WTC11 (cell line): Measurements from ENCODE around the gene SALL3. TPM values are rescaled to one million over a fixed set of nuclear protein-coding genes. Genes with fewer than 3 reads are reported as not detected.

ENCODE experiments used
- ATAC-seq: fragments of 200-7000 bp; cut with Tn5 transposase; 2 replicates; pipeline ENCODE4 v1.10.0; 2021; ENCODE audit warnings: mild to moderate bottlenecking, moderate library complexity
- CTCF ChIA-PET: fragments of 300-600 bp; sonication (Branson Sonifier 250); formaldehyde crosslinking; loops from one replicate; lab custom pipeline; 2021; ENCODE audit warnings: antibody characterized with exemption; lab: Charles Lee
- POLR2A ChIA-PET: fragments of 350-600 bp; sonication (Branson Sonifier 250); formaldehyde crosslinking; loops from one replicate; lab custom pipeline; 2021; ENCODE audit warnings: antibody characterized with exemption; lab: Charles Lee
- DNase-seq: peaks from one replicate; pipeline ENCODE4 v3.0.0; 2021; ENCODE audit warnings: low spot score
- H3K27ac Mint-ChIP-seq: 2 replicates; pipeline ENCODE4 v1.8.0; 2021; ENCODE audit warnings: mixed read lengths
- H3K27me3 Mint-ChIP-seq: 2 replicates; pipeline ENCODE4 v1.8.0; 2021; ENCODE audit warnings: low read depth, mild to moderate bottlenecking, moderate library complexity, mixed read lengths
- H3K36me3 Mint-ChIP-seq: 2 replicates; pipeline ENCODE4 v1.8.0; 2021; ENCODE audit warnings: mixed read lengths
- H3K4me1 Mint-ChIP-seq: 2 replicates; pipeline ENCODE4 v1.8.0; 2022; ENCODE audit warnings: mixed read lengths
- H3K4me3 Mint-ChIP-seq: 2 replicates; pipeline ENCODE4 v1.8.0; 2021; ENCODE audit warnings: mild to moderate bottlenecking, moderate library complexity, mixed read lengths
- H3K9me3 Mint-ChIP-seq: 2 replicates; pipeline ENCODE4 v1.8.0; 2021; ENCODE audit warnings: mixed read lengths
- ZNF219 ChIP-seq: sonication (generic); formaldehyde crosslinking; IDR thresholded peaks from 2 replicates; pipeline ENCODE4 v1.8.0; 2023; ENCODE audit warnings: missing genetic modification reagents, mild to moderate bottlenecking, borderline replicate concordance
- ZNF232 ChIP-seq: sonication (generic); formaldehyde crosslinking; IDR thresholded peaks from 2 replicates; pipeline ENCODE4 v1.8.0; 2022; ENCODE audit warnings: mild to moderate bottlenecking, missing genetic modification reagents
- ZNF317 ChIP-seq: sonication (generic); formaldehyde crosslinking; IDR thresholded peaks from 2 replicates; pipeline ENCODE4 v1.8.1; 2023; ENCODE audit warnings: low read depth, mild to moderate bottlenecking, moderate library complexity, missing genetic modification reagents, borderline replicate concordance
- total RNA-seq: library from RNA; stranded (reverse); gene quantifications from 3 replicates; pipeline ENCODE4 v1.2.3, GENCODE V29; 2021
- TF ChIP-seq, protein P1 (sequence below): sonication (generic); formaldehyde crosslinking; IDR thresholded peaks from 2 replicates; pipeline ENCODE4 v1.8.0; 2023; ENCODE audit warnings: missing genetic modification reagents
- TF ChIP-seq, protein P2 (sequence below): sonication (generic); formaldehyde crosslinking; IDR thresholded peaks from 2 replicates; pipeline ENCODE4 v1.8.1; 2023; ENCODE audit warnings: mild to moderate bottlenecking, moderate library complexity, missing genetic modification reagents
- TF ChIP-seq, protein P3 (sequence below): sonication (generic); formaldehyde crosslinking; IDR thresholded peaks from 2 replicates; pipeline ENCODE4 v1.8.1; 2022; ENCODE audit warnings: mild to moderate bottlenecking, moderate library complexity, missing genetic modification reagents
- TF ChIP-seq, protein P4 (sequence below): fragments of 250-450 bp; sonication (Bioruptor Pico); IDR thresholded peaks from 2 replicates; pipeline ENCODE4 v1.9.0; 2021; ENCODE audit warnings: mild to moderate bottlenecking, borderline replicate concordance
- TF ChIP-seq, protein P5 (sequence below): fragments of 250-450 bp; sonication (Bioruptor Pico); IDR thresholded peaks from 2 replicates; pipeline ENCODE4 v1.9.0; 2021; ENCODE audit warnings: mild to moderate bottlenecking

Gene SALL3
- total RNA-seq, 1 experiment from 2014 or later = 87.0 TPM

DNA sequence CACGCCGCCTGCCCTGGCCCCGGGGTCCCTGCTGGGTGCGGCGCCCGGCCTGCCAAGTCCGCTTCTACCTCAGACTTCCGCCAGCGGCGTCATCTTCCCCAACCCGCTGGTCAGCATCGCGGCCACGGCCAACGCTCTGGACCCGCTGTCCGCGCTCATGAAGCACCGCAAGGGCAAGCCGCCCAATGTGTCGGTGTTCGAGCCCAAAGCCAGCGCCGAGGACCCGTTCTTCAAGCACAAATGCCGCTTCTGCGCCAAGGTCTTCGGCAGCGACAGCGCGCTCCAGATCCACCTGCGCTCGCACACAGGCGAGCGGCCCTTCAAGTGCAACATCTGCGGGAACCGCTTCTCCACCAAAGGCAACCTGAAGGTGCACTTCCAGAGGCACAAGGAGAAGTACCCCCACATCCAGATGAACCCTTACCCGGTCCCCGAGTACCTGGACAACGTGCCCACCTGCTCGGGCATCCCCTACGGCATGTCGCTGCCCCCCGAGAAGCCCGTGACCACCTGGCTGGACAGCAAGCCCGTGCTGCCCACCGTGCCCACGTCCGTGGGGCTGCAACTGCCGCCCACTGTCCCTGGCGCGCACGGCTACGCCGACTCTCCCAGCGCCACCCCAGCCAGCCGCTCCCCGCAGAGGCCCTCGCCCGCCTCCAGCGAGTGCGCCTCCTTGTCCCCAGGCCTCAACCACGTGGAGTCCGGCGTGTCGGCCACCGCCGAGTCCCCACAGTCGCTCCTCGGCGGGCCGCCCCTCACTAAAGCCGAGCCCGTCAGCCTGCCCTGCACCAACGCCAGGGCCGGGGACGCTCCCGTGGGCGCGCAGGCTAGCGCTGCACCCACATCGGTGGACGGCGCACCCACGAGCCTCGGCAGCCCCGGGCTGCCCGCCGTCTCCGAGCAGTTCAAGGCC, 13.7 kb downstream of the SALL3 start:
- peaks cover 33% of the 10 kb centered on the region for H3K4me1 Mint-ChIP-seq
- POLR2A ChIA-PET = no interaction called here

DNA sequence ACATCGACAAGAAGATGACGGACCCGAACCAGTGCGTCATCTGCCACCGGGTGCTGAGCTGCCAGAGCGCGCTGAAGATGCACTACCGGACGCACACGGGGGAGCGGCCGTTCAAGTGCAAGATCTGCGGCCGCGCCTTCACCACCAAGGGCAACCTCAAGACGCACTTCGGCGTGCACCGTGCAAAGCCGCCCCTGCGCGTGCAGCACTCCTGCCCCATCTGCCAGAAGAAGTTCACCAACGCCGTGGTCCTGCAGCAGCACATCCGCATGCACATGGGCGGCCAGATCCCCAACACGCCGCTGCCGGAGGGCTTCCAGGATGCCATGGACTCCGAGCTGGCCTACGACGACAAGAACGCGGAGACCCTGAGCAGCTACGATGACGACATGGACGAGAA, 14.4 kb downstream of the SALL3 start:
- CTCF ChIA-PET = interaction anchor here (0.7 kb wide), 1 partner anchor 10 kb away, joined by 3 read pairs; no protein-coding TSS in a partner anchor
- POLR2A ChIA-PET = no interaction called here
- peaks cover 43% of the 10 kb centered on the region for H3K36me3 Mint-ChIP-seq
- ATAC-seq (no peak), DNase-seq (no peak)
- H3K27ac Mint-ChIP-seq = 0 out of 2 replicates have a peak overlapping the region, but pooled peaks have one; percentile 15
- H3K9me3 Mint-ChIP-seq = no peaks in the 10 kb centered on the region
- H3K27me3 Mint-ChIP-seq = peaks cover 27% of the 10 kb centered on the region
- no peak overlapping the region for H3K4me3 Mint-ChIP-seq
- no peak for TF ChIP-seq ZNF219 (CRISPR knock-in tag)
- TF ChIP-seq, protein P1, sequence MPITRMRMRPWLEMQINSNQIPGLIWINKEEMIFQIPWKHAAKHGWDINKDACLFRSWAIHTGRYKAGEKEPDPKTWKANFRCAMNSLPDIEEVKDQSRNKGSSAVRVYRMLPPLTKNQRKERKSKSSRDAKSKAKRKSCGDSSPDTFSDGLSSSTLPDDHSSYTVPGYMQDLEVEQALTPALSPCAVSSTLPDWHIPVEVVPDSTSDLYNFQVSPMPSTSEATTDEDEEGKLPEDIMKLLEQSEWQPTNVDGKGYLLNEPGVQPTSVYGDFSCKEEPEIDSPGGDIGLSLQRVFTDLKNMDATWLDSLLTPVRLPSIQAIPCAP = no peak
- TF ChIP-seq, protein P2, sequence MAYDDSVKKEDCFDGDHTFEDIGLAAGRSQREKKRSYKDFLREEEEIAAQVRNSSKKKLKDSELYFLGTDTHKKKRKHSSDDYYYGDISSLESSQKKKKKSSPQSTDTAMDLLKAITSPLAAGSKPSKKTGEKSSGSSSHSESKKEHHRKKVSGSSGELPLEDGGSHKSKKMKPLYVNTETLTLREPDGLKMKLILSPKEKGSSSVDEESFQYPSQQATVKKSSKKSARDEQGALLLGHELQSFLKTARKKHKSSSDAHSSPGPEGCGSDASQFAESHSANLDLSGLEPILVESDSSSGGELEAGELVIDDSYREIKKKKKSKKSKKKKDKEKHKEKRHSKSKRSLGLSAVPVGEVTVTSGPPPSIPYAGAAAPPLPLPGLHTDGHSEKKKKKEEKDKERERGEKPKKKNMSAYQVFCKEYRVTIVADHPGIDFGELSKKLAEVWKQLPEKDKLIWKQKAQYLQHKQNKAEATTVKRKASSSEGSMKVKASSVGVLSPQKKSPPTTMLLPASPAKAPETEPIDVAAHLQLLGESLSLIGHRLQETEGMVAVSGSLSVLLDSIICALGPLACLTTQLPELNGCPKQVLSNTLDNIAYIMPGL (CRISPR knock-in tag) = no peak
- TF ChIP-seq, protein P3, sequence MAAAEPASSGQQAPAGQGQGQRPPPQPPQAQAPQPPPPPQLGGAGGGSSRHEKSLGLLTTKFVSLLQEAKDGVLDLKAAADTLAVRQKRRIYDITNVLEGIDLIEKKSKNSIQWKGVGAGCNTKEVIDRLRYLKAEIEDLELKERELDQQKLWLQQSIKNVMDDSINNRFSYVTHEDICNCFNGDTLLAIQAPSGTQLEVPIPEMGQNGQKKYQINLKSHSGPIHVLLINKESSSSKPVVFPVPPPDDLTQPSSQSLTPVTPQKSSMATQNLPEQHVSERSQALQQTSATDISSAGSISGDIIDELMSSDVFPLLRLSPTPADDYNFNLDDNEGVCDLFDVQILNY (CRISPR knock-in tag) = no peak
- H3K4me1 Mint-ChIP-seq = peaks cover 29% of the 10 kb centered on the region

More for the DNA sequence above, 13.7 kb downstream of the SALL3 start:
- no peak; the same call in 1 of the 2 replicates for ATAC-seq
- no peaks in the 10 kb centered on the region for H3K9me3 Mint-ChIP-seq
- H3K36me3 Mint-ChIP-seq = peaks cover 35% of the 10 kb centered on the region
- peak overlapping the region; percentile 51 for H3K4me3 Mint-ChIP-seq
- CTCF ChIA-PET = interaction anchor here (0.7 to 1.3 kb wide), 2 partner anchors 10 kb away, joined by 3 read pairs; no protein-coding TSS in a partner anchor
- TF ChIP-seq ZNF317 (no peak), ZNF232 (no peak)
- TF ChIP-seq, protein P4, sequence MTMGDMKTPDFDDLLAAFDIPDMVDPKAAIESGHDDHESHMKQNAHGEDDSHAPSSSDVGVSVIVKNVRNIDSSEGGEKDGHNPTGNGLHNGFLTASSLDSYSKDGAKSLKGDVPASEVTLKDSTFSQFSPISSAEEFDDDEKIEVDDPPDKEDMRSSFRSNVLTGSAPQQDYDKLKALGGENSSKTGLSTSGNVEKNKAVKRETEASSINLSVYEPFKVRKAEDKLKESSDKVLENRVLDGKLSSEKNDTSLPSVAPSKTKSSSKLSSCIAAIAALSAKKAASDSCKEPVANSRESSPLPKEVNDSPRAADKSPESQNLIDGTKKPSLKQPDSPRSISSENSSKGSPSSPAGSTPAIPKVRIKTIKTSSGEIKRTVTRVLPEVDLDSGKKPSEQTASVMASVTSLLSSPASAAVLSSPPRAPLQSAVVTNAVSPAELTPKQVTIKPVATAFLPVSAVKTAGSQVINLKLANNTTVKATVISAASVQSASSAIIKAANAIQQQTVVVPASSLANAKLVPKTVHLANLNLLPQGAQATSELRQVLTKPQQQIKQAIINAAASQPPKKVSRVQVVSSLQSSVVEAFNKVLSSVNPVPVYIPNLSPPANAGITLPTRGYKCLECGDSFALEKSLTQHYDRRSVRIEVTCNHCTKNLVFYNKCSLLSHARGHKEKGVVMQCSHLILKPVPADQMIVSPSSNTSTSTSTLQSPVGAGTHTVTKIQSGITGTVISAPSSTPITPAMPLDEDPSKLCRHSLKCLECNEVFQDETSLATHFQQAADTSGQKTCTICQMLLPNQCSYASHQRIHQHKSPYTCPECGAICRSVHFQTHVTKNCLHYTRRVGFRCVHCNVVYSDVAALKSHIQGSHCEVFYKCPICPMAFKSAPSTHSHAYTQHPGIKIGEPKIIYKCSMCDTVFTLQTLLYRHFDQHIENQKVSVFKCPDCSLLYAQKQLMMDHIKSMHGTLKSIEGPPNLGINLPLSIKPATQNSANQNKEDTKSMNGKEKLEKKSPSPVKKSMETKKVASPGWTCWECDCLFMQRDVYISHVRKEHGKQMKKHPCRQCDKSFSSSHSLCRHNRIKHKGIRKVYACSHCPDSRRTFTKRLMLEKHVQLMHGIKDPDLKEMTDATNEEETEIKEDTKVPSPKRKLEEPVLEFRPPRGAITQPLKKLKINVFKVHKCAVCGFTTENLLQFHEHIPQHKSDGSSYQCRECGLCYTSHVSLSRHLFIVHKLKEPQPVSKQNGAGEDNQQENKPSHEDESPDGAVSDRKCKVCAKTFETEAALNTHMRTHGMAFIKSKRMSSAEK (CRISPR knock-in tag) = no peak
- TF ChIP-seq, protein P1 = no peak
- TF ChIP-seq, protein P5, sequence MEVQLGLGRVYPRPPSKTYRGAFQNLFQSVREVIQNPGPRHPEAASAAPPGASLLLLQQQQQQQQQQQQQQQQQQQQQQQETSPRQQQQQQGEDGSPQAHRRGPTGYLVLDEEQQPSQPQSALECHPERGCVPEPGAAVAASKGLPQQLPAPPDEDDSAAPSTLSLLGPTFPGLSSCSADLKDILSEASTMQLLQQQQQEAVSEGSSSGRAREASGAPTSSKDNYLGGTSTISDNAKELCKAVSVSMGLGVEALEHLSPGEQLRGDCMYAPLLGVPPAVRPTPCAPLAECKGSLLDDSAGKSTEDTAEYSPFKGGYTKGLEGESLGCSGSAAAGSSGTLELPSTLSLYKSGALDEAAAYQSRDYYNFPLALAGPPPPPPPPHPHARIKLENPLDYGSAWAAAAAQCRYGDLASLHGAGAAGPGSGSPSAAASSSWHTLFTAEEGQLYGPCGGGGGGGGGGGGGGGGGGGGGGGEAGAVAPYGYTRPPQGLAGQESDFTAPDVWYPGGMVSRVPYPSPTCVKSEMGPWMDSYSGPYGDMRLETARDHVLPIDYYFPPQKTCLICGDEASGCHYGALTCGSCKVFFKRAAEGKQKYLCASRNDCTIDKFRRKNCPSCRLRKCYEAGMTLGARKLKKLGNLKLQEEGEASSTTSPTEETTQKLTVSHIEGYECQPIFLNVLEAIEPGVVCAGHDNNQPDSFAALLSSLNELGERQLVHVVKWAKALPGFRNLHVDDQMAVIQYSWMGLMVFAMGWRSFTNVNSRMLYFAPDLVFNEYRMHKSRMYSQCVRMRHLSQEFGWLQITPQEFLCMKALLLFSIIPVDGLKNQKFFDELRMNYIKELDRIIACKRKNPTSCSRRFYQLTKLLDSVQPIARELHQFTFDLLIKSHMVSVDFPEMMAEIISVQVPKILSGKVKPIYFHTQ (CRISPR knock-in tag) = no peak
- H3K27me3 Mint-ChIP-seq = peaks cover 27% of the 10 kb centered on the region
- no peak overlapping the region for H3K27ac Mint-ChIP-seq
- DNase-seq = no peak
